Measurements from ENCODE around the gene MYO1C.

Gene MYO1C

GRCh38 chr17:1416414-1416813 is 76.1 kb downstream of the MYO1C start:
- no peak for DNase-seq

GRCh38 chr17:1414634-1415033 is 77.9 kb downstream of the MYO1C start:
- no peak for DNase-seq
